Fibroblast of mammary gland (primary cell): ENCODE data around the gene MAP2.

ENCODE experiments used
- DNase-seq: peaks from one replicate; pipeline ENCODE4 v3.0.0-alpha.2; 2010; ENCODE audit warnings: low read depth
- H3K4me3 ChIP-seq: 2 replicates; pipeline ENCODE4 v1.5.1; 2011; ENCODE audit warnings: low read depth, mild to moderate bottlenecking, low read length, moderate library complexity; ENCODE audit not compliant: control insufficient read depth
- TF ChIP-seq, protein P1 (sequence below): conservative IDR thresholded peaks from 2 replicates; pipeline ENCODE4 v1.5.1; 2011; ENCODE audit warnings: low read depth, low read length, inconsistent platforms; ENCODE audit not compliant: control insufficient read depth, insufficient read depth

The MAP2 gene

DNA sequence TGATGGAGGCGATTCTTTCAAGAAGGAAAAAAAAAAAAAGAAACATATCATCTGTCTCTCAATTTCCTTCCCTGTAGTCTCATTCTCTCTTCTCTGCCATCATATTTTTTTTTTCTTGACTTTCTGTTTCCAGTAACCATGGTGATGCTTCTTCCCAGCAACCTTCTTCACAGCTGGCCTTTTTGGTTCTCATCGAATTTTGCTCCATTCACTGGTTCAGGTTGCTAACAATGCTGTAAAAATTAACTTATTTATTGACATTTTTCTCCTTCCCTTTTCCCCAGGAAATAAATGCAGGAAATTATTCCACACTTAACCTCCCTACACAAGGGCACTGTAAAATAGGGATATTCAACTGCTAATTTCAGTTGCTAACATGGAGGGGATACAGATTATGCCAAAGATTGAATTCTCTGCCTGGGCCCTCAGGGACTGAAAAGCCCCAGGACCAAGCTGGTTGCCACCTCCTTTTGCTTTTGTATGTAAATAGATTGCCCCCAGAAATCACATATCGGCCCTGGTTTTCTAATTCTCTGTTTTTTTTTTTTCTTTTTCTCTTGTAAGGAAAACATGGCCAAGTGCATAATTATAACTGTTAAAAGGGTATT is 154.7 kb downstream of the MAP2 start:
- H3K4me3 ChIP-seq = no peak overlapping the region
- DNase-seq = no peak
- TF ChIP-seq, protein P1, sequence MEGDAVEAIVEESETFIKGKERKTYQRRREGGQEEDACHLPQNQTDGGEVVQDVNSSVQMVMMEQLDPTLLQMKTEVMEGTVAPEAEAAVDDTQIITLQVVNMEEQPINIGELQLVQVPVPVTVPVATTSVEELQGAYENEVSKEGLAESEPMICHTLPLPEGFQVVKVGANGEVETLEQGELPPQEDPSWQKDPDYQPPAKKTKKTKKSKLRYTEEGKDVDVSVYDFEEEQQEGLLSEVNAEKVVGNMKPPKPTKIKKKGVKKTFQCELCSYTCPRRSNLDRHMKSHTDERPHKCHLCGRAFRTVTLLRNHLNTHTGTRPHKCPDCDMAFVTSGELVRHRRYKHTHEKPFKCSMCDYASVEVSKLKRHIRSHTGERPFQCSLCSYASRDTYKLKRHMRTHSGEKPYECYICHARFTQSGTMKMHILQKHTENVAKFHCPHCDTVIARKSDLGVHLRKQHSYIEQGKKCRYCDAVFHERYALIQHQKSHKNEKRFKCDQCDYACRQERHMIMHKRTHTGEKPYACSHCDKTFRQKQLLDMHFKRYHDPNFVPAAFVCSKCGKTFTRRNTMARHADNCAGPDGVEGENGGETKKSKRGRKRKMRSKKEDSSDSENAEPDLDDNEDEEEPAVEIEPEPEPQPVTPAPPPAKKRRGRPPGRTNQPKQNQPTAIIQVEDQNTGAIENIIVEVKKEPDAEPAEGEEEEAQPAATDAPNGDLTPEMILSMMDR = no peak

DNA sequence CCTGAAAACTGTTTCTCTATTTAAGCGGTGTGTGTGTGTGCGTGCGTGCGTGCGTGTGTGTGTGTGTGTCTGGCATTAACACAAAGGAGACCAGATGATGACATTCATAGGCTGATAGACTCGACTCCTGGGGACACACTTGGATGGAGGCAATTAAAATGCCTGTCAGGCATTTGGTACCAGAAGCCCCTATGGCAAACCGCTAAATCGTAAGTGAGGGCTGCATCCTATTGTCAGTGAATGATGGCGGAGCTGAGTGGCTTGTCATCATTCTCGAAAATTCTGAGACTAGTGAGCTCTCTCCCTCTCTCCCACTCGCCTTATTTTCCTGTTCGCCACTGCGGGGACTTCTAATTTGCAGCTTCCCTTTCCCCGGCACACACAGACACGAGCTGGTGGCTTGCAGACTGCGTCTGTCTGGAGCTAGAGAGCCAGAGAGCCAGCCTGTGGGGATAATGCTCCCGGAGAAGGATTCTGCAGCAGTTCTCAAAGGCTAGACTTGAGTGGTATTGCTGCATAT is 155.4 kb downstream of the MAP2 start:
- peak overlapping the region; percentile 33 for H3K4me3 ChIP-seq
- TF ChIP-seq, protein P1 = no peak
- peak; percentile 4 for DNase-seq

DNA sequence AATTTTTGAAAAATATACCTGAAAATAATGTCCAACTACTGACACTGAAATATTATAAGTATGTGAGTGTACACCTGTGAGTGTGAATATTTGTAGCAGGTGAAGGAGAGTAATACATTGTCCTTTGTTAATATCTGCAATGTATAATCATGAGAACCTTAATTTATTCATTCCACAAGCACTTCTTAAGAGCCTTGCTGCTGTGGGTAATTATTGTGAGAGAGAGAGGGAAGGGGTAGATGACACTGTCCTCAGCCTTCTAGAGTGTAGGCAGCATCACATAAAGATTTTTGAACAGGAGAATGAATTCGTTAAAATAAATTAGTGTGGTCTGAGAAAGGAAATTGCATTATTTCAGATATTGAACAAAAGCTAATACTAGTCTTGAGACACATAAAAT is 157.2 kb downstream of the MAP2 start:
- no peak overlapping the region for H3K4me3 ChIP-seq
- no peak for DNase-seq
- TF ChIP-seq, protein P1 = no peak

DNA sequence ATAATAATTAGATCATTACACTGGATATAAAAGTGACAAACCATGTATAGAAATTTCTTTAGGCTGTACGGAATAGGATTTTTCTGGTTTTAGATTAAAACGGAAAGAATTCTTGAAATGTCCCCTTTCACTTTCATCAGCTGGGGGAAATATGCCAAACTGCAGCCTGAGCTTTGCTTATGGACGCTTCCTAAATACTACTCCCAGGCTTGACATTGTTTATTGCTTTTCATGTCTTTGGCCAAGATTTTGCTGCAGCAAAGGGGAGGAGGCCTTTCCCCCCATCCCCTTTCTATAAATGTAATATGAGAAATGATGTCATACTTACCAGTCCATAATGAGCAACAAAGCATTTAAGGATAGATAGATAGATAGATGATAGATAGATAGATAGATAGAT is 158.4 kb downstream of the MAP2 start:
- TF ChIP-seq, protein P1 = no peak
- DNase-seq = no peak
- no peak overlapping the region for H3K4me3 ChIP-seq

DNA sequence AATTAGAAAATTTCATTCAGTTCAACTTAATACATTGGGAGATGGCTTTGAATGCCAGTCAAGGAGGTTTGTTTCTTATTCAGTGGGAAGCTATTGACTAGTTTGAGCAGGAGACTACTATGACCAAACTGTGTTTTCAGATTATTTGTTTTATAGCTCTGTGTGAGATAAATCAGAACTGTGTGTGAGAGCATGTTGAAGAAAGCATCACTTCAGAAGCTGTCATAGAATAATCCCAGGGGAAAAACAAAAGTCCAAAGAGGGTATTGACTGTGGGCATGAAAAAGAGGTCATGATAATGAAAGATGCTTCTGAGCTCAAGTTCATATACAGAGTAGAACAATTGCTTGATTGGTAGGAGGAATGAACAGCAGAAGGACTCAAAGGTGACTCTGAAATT is 160.6 kb downstream of the MAP2 start:
- no peak overlapping the region for H3K4me3 ChIP-seq
- DNase-seq = no peak
- TF ChIP-seq, protein P1 = no peak

DNA sequence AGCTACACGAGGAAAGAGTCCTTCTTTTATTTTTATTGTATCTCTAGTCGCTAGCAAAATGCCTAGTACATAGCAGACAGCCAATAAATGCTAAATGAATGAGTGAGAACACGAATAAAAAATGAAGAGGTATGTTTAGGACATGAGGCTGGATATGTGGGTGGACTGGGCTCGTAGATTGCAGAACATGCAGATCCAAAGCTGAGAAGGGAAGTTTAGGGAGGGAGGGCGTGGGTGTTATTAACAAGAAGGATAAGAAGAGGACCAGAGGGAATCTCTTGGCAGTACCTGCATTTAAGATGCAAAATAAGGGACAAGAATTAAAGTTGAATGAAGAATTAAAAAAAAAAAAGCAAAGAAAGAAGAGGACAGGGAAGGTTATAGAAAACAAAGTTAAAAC is 161.1 kb downstream of the MAP2 start:
- no peak overlapping the region for H3K4me3 ChIP-seq
- TF ChIP-seq, protein P1 = no peak
- no peak for DNase-seq
